GM19395 (cell line): ENCODE measurements around the gene DVL3.

Source experiments
- ATAC-seq: cut with Tn5 transposase; IDR thresholded peaks from one replicate; pipeline ENCODE4 v1.9.1; 2021; ENCODE audit warnings: mild to moderate bottlenecking, moderate library complexity; ENCODE audit not compliant: unreplicated experiment

The DVL3 gene

GRCh38 chr3:184176377-184177330 is 21.5 kb downstream of the DVL3 start:
- no peak for ATAC-seq

- ATAC-seq: no peak
Measured at GRCh38 chr3:184177331-184177731, 22.2 kb downstream of the DVL3 start.

- no peak for ATAC-seq
Measured at GRCh38 chr3:184177767-184178306, 22.7 kb downstream of the DVL3 start.

GRCh38 chr3:184178521-184179138 is 23.5 kb downstream of the DVL3 start:
- ATAC-seq: no peak

GRCh38 chr3:184180165-184180564 is 25.0 kb downstream of the DVL3 start:
- no peak for ATAC-seq

- ATAC-seq: no peak
Measured at GRCh38 chr3:184181596-184181995, 26.4 kb downstream of the DVL3 start.

- ATAC-seq: no peak
Measured at GRCh38 chr3:184183679-184184078, 28.5 kb downstream of the DVL3 start.

GRCh38 chr3:184184546-184185230 is 29.5 kb downstream of the DVL3 start:
- ATAC-seq: no peak

- peak; percentile 91 for ATAC-seq
Measured at GRCh38 chr3:184185461-184186183, 30.4 kb downstream of the DVL3 start.

- ATAC-seq: peak; percentile 40
Measured at GRCh38 chr3:184186184-184186901, 31.2 kb downstream of the DVL3 start, which contains the start of gene ABCF3. Gene ABCF3, plus strand, starts transcription at chr3:184186199. Its CDS starts 9 bp downstream, at chr3:184186208.

GRCh38 chr3:184186902-184187207 is 31.7 kb downstream of the DVL3 start:
- ATAC-seq: no peak

GRCh38 chr3:184188080-184188479 is 32.9 kb downstream of the DVL3 start:
- no peak for ATAC-seq

- ATAC-seq: no peak
Measured at GRCh38 chr3:184189421-184189820, 34.2 kb downstream of the DVL3 start.

- no peak for ATAC-seq
Measured at GRCh38 chr3:184192889-184193288, 37.7 kb downstream of the DVL3 start.

- ATAC-seq: no peak
Measured at GRCh38 chr3:184193991-184194539, 38.9 kb downstream of the DVL3 start.

GRCh38 chr3:184196536-184196935 is 41.4 kb downstream of the DVL3 start:
- no peak for ATAC-seq

- no peak for ATAC-seq
Measured at GRCh38 chr3:184198509-184198908, 43.3 kb downstream of the DVL3 start.

- no peak for ATAC-seq
Measured at GRCh38 chr3:184200825-184201224, 45.6 kb downstream of the DVL3 start.

GRCh38 chr3:184203526-184203925 is 48.3 kb downstream of the DVL3 start:
- no peak for ATAC-seq
